Prostate gland (tissue), 2 donors: ENCODE data around the gene CAPS.

Source experiments
- CTCF ChIP-seq, 4 experiments: fragments of 200-600 bp in 2 of 4; fragments of 450-650 bp in 2 of 4; sonication (generic) in 2 of 4; IDR thresholded peaks; 1 replicate in 3 of 4; 2 replicates in 1 of 4; pipeline ENCODE4 v1.5.1; 2016 to 2019; ENCODE audit warnings: antibody characterized with exemption in 4 of 4, mild to moderate bottlenecking in 2 of 4, moderate library complexity in 2 of 4
- POLR2A ChIP-seq: fragments of 450-650 bp; IDR thresholded peaks from one replicate; pipeline ENCODE4 v1.6.1; 2016; ENCODE audit warnings: antibody characterized with exemption, mild to moderate bottlenecking
- POLR2AphosphoS5 ChIP-seq: sonication (generic); formaldehyde crosslinking; IDR thresholded peaks from one replicate; pipeline ENCODE4 v1.6.1; 2017; ENCODE audit warnings: antibody characterized with exemption

DNA sequence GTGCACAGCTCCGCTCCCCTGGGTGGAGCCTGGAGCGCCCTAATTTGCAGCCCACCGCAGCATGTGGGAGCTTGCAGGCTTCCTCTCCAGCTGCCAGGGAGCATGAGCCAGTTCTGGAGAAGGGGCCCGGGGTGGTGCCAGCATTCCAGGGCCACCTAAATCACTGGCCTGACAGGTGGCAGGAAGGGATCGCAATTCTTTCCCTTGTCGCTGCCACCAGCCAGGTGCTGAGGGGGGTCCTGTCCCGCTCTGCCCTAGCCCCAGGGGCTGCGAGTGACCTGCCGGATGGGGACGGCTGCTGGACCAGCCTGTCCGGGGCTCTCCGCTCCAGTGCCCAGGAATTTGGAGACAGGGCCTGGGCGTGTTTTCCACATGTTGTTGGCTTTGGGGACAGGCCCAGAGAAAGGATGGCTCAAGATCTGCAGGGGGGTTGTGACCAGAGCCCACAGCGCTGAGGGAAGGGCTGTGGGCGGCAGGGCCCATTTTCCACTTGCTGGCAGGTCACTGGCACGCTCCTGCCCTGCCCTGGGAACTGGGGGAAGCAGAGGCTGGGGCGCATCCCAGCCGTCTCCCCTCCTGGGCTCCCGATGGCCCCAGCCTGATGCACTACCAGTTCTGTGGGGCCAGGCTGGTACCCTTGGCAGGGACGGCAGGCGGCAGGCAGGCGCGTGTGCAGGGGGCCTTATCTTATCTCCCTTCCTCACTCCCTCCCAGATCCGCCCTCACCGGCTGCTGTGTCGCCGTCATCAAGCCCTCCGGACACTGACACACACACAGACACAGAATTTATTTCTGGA lies 19.9 kb upstream of the CAPS start:
- TF ChIP-seq CTCF (IDR thresholded peaks at IDR 0.05) (no peak), POLR2AphosphoS5 (no peak), POLR2A (no peak)
